Measurements from ENCODE around the gene HS3ST4.

DNA sequence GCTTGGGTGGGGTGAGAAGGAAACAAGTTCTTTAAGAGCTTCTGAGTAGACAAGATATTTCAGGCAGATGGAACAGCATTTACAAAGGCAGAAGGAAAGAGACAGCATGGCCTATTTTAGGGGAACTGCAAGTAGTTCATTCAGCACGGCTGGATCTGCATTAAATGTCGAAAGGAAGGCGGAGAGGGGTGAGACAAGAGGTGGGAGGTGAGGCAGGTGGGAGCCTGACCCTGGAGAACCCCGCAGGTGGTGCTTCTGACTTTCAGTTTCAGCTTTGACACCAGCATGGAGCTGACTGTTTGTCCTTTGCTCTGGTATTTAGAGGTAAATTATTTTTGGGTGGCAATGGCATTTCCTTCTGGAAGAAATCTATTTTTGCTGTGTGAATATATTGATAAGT is 194.8 kb downstream of the HS3ST4 start:
- TF ChIP-seq POLR2A (IDR thresholded peaks at IDR 0.05; ENCODE audit: control extremely low read depth in 1 of 2, low read depth in 2 of 2, low read length in 2 of 2) = no peak
- TF ChIP-seq FOSL1 (IDR thresholded peaks at IDR 0.05; ENCODE audit: insufficient read depth, low read depth, low read length) = no peak
- no peak for TF ChIP-seq RXRA (IDR thresholded peaks at IDR 0.05; ENCODE audit: insufficient read depth, low read depth, low read length)
- TF ChIP-seq POLR2AphosphoS5 (IDR thresholded peaks at IDR 0.05; ENCODE audit: low read depth, low read length) = no peak
- no peak for TF ChIP-seq PHF8 (conservative IDR thresholded peaks at IDR 0.05; ENCODE audit: low read depth, low read length)
- TF ChIP-seq TBP (IDR thresholded peaks at IDR 0.05; ENCODE audit: low read depth, low read length) = no peak
- TF ChIP-seq, protein P1, sequence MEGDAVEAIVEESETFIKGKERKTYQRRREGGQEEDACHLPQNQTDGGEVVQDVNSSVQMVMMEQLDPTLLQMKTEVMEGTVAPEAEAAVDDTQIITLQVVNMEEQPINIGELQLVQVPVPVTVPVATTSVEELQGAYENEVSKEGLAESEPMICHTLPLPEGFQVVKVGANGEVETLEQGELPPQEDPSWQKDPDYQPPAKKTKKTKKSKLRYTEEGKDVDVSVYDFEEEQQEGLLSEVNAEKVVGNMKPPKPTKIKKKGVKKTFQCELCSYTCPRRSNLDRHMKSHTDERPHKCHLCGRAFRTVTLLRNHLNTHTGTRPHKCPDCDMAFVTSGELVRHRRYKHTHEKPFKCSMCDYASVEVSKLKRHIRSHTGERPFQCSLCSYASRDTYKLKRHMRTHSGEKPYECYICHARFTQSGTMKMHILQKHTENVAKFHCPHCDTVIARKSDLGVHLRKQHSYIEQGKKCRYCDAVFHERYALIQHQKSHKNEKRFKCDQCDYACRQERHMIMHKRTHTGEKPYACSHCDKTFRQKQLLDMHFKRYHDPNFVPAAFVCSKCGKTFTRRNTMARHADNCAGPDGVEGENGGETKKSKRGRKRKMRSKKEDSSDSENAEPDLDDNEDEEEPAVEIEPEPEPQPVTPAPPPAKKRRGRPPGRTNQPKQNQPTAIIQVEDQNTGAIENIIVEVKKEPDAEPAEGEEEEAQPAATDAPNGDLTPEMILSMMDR (IDR thresholded peaks at IDR 0.05; ENCODE audit: control extremely low read depth in 1 of 3, insufficient read depth in 1 of 3, low read depth in 1 of 3, low read length in 3 of 3) = no peak
- TF ChIP-seq EP300 (IDR thresholded peaks at IDR 0.05; ENCODE audit: borderline replicate concordance in 1 of 2, low read depth in 2 of 2, low read length in 2 of 2) = no peak
- no peak for TF ChIP-seq EZH2 (IDR thresholded peaks at IDR 0.05; ENCODE audit: low read depth, low read length, severe bottlenecking)
- no peak for TF ChIP-seq GABPA (IDR thresholded peaks at IDR 0.05; ENCODE audit: borderline replicate concordance, insufficient read depth, low read length)
- no peak for TF ChIP-seq CHD2 (IDR thresholded peaks at IDR 0.05; ENCODE audit: low read length)
- no peak for TF ChIP-seq TAF1 (IDR thresholded peaks at IDR 0.05; ENCODE audit: low read depth, low read length)
